OCI-LY1 (cell line): Measurements from ENCODE around the gene ABCA13.

Experiments used
- CTCF ChIP-seq: fragments of 200-600 bp; sonication (generic), shearing (Covaris generic); IDR thresholded peaks from 2 replicates; pipeline ENCODE4 v1.5.1; 2017; ENCODE audit warnings: mild to moderate bottlenecking, antibody characterized with exemption, low read length, moderate library complexity, mixed read lengths
- EZH2 ChIP-seq: fragments of 200-600 bp; sonication (generic), shearing (Covaris generic); IDR thresholded peaks from 2 replicates; pipeline ENCODE4 v1.8.0; 2017; ENCODE audit warnings: borderline replicate concordance, mixed run types, mild to moderate bottlenecking, antibody characterized with exemption, low read length, moderate library complexity, mixed read lengths

DNA sequence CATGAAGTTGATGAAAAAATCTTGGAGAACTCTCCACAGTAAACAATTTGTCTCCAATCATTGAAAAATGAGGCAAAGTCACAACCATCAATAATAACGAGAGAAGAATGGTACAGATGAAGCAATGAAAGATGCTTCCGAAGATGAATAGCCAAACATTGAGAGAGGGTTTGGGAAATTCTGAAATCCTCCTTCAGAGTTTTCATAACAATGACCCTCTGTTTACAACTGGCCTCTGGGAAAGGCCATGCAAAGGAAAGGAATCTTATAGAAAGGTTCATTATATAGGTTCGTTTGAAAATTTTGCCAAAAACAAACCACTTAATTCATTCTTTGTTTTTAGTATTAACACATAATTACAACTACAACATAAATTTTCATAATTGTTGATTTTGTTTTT, 166.5 kb downstream of the ABCA13 start:
- no peak for TF ChIP-seq CTCF
- no peak for TF ChIP-seq EZH2
